Muscle of arm (tissue), 12 donors: Measurements from ENCODE around the gene ALKBH1. TPM values are rescaled to one million over a fixed set of nuclear protein-coding genes. Genes with fewer than 3 reads are reported as not detected.

Source experiments
- DNase-seq: peaks from one replicate; pipeline ENCODE4 v3.0.0-alpha.2; 2013
- polyA plus RNA-seq, 12 donors: library from polyadenylated mRNA; unstranded; fragments of 120-200 nt; gene quantifications; one replicate each; pipeline ENCODE4 v1.2.1, GENCODE V29; 2013; ENCODE audit not compliant: insufficient read length in 12 of 12

The ALKBH1 gene
- polyA plus RNA-seq, 12 donors: 9.9 to 12.8 (median 11.3) TPM; not detected in 1

- no peak for DNase-seq
Observed at GRCh38 chr14:77630111-77630510, 77.7 kb downstream of the ALKBH1 start.

GRCh38 chr14:77625360-77625759 lies 82.5 kb downstream of the ALKBH1 start:
- no peak for DNase-seq

- no peak for DNase-seq
Observed at GRCh38 chr14:77623201-77623600, 84.6 kb downstream of the ALKBH1 start.

Other genes starting within 250 kb of the ALKBH1 start
- 100 to 1,000 TPM in 10 of 12 donors, 10 to 100 TPM in 1, not detected in 1; 95.4 to 171 (median 144) TPM for gene AHSA1, start 249.9 kb downstream of the ALKBH1 start, polyA plus RNA-seq
- 1 to 10 TPM in 1 of 12 donors, under 1 TPM in 5, not detected in 6; 0.08 to 1.1 (median 0.23) TPM for gene ISM2, start 209.2 kb downstream of the ALKBH1 start, polyA plus RNA-seq
- gene SPTLC2, start 91.4 kb downstream of the ALKBH1 start, polyA plus RNA-seq: 10 to 100 TPM in 11 of 12 donors, not detected in 1; 16.9 to 32.0 (median 20.9) TPM
- 10 to 100 TPM in 11 of 12 donors, not detected in 1; 63.2 to 92.2 (median 73.5) TPM for gene SLIRP, start 80 bp upstream of the ALKBH1 start, polyA plus RNA-seq
- gene SNW1, start 53.1 kb upstream of the ALKBH1 start, polyA plus RNA-seq: 10 to 100 TPM in 11 of 12 donors, not detected in 1; 47.4 to 78.5 (median 53.7) TPM
- 10 to 100 TPM in 1 of 12 donors, 1 to 10 TPM in 9, not detected in 2; 4.1 to 10.8 (median 5.9) TPM for gene ADCK1, start 92.1 kb upstream of the ALKBH1 start, polyA plus RNA-seq